H9 (cell line): Measurements from ENCODE around the gene LAMA5. TPM values are rescaled to one million over a fixed set of nuclear protein-coding genes. Genes with fewer than 3 reads are reported as not detected.

Experiments
- DNase-seq: peaks from one replicate; pipeline ENCODE4 v3.0.0-alpha.2; 2017
- H2AFZ ChIP-seq: one replicate; pipeline ENCODE4 v1.6.1; 2013; ENCODE audit warnings: mild to moderate bottlenecking, low read length, control low read depth, moderate library complexity
- H2AK5ac ChIP-seq: 2 replicates; pipeline ENCODE4 v1.6.1; 2013; ENCODE audit warnings: low read length, control low read depth, mixed read lengths; ENCODE audit not compliant: insufficient read length
- H2BK120ac ChIP-seq: one replicate; pipeline ENCODE4 v1.6.1; 2013; ENCODE audit warnings: low read depth, mild to moderate bottlenecking, low read length, control low read depth, inconsistent platforms; ENCODE audit not compliant: poor library complexity, severe bottlenecking
- H2BK12ac ChIP-seq: 2 replicates; pipeline ENCODE4 v1.6.1; 2013; ENCODE audit warnings: low read length, control low read depth, mixed read lengths, low read depth; ENCODE audit not compliant: insufficient read length
- H2BK15ac ChIP-seq: 2 replicates; pipeline ENCODE4 v1.6.1; 2013; ENCODE audit warnings: low read depth, low read length, control low read depth
- H2BK20ac ChIP-seq: one replicate; pipeline ENCODE4 v1.6.1; 2013; ENCODE audit warnings: low read depth, mild to moderate bottlenecking, low read length, control low read depth, inconsistent platforms; ENCODE audit not compliant: poor library complexity, severe bottlenecking
- H2BK5ac ChIP-seq: 2 replicates; pipeline ENCODE4 v1.6.1; 2013; ENCODE audit warnings: low read length, control low read depth, mixed read lengths; ENCODE audit not compliant: insufficient read length
- H3K14ac ChIP-seq: 2 replicates; pipeline ENCODE4 v1.6.1; 2013; ENCODE audit warnings: low read length, control low read depth; ENCODE audit not compliant: insufficient read depth
- H3K18ac ChIP-seq: 2 replicates; pipeline ENCODE4 v1.6.1; 2013; ENCODE audit warnings: low read depth, mild to moderate bottlenecking, mixed read lengths, low read length, control low read depth; ENCODE audit not compliant: insufficient read length
- H3K23ac ChIP-seq: 2 replicates; pipeline ENCODE4 v1.6.1; 2013; ENCODE audit warnings: low read length, control low read depth, mixed read lengths, low read depth; ENCODE audit not compliant: insufficient read length
- H3K23me2 ChIP-seq: 2 replicates; pipeline ENCODE4 v1.6.1; 2013; ENCODE audit warnings: low read depth, mild to moderate bottlenecking, mixed read lengths, low read length, control low read depth; ENCODE audit not compliant: insufficient read length, poor library complexity, severe bottlenecking
- H3K27ac ChIP-seq: 2 replicates; pipeline ENCODE4 v1.5.1; 2013; ENCODE audit warnings: low read length, control low read depth, mixed read lengths, low read depth; ENCODE audit not compliant: insufficient read length
- H3K27me3 ChIP-seq: 2 replicates; pipeline ENCODE4 v1.6.1; 2013; ENCODE audit warnings: low read length, control low read depth, inconsistent platforms; ENCODE audit not compliant: insufficient read depth
- H3K4ac ChIP-seq: 2 replicates; pipeline ENCODE4 v1.6.1; 2013; ENCODE audit warnings: low read depth, mild to moderate bottlenecking, control low read depth, inconsistent platforms, low read length, moderate library complexity
- H3K4me1 ChIP-seq: 2 replicates; pipeline ENCODE4 v1.6.1; 2013; ENCODE audit warnings: low read length, control low read depth, inconsistent platforms; ENCODE audit not compliant: insufficient read depth
- H3K4me2 ChIP-seq: 2 replicates; pipeline ENCODE4 v1.6.1; 2013; ENCODE audit warnings: low read length, control low read depth, mixed read lengths; ENCODE audit not compliant: insufficient read length, insufficient read depth
- H3K56ac ChIP-seq: 2 replicates; pipeline ENCODE4 v1.6.1; 2013; ENCODE audit warnings: low read depth, mild to moderate bottlenecking, mixed read lengths, low read length, control low read depth; ENCODE audit not compliant: insufficient read length
- H3K79me1 ChIP-seq: 2 replicates; pipeline ENCODE4 v1.6.1; 2013; ENCODE audit warnings: low read depth, mild to moderate bottlenecking, moderate library complexity, low read length, control low read depth, inconsistent platforms; ENCODE audit not compliant: insufficient read depth, poor library complexity, severe bottlenecking
- H3K79me2 ChIP-seq: 2 replicates; pipeline ENCODE4 v1.6.1; 2013; ENCODE audit warnings: low read length, control low read depth, inconsistent platforms; ENCODE audit not compliant: insufficient read depth
- H3K9ac ChIP-seq: 2 replicates; pipeline ENCODE4 v1.6.1; 2013; ENCODE audit warnings: low read length, control low read depth, mixed read lengths; ENCODE audit not compliant: insufficient read length; ENCODE audit errors: extremely low read depth
- H3K9me3 ChIP-seq: one replicate; pipeline ENCODE4 v1.6.1; 2013; ENCODE audit warnings: low read depth, low read length, inconsistent platforms; ENCODE audit not compliant: control insufficient read depth
- H3T11ph ChIP-seq: one replicate; pipeline ENCODE4 v1.6.1; 2013; ENCODE audit warnings: mild to moderate bottlenecking, low read length, control low read depth, inconsistent platforms
- H4K20me1 ChIP-seq: one replicate; pipeline ENCODE4 v1.6.1; 2013; ENCODE audit not compliant: control insufficient read depth, insufficient read length, insufficient read depth
- H4K5ac ChIP-seq: 2 replicates; pipeline ENCODE4 v1.6.1; 2013; ENCODE audit warnings: low read depth, mild to moderate bottlenecking, mixed read lengths, low read length, control low read depth; ENCODE audit not compliant: insufficient read length
- H4K8ac ChIP-seq: replicated peaks from 2 replicates; pipeline ENCODE4 v1.6.1; 2013; ENCODE audit warnings: low read length, control low read depth, mixed read lengths, low read depth; ENCODE audit not compliant: insufficient read length
- H4K91ac ChIP-seq: 2 replicates; pipeline ENCODE4 v1.6.1; 2013; ENCODE audit warnings: low read depth, mild to moderate bottlenecking, moderate library complexity, mixed read lengths, low read length, control low read depth; ENCODE audit not compliant: insufficient read length
- H3K27ac Mint-ChIP-seq, 3 experiments: 2 replicates in 2 of 3; 3 replicates in 1 of 3; pipeline ENCODE4 v1.8.0; 2020 to 2021; ENCODE audit warnings: mixed read lengths in 3 of 3, mild to moderate bottlenecking in 1 of 3, moderate library complexity in 1 of 3
- H3K27me3 Mint-ChIP-seq: 2 replicates; pipeline ENCODE4 v1.8.0; 2021; ENCODE audit warnings: low read depth, mild to moderate bottlenecking, moderate library complexity, mixed read lengths
- H3K36me3 Mint-ChIP-seq, 3 experiments: 2 replicates in 2 of 3; 3 replicates in 1 of 3; pipeline ENCODE4 v1.8.0; 2020 to 2021; ENCODE audit warnings: low read depth in 3 of 3, mixed read lengths in 3 of 3; ENCODE audit not compliant: insufficient read depth in 1 of 3
- H3K4me1 Mint-ChIP-seq, 2 experiments: 2 replicates each; pipeline ENCODE4 v1.8.0; 2020; ENCODE audit warnings: mixed read lengths in 2 of 2
- H3K4me3 Mint-ChIP-seq, 2 experiments: 2 replicates in 1 of 2; 3 replicates in 1 of 2; pipeline ENCODE4 v1.8.0; 2020 to 2021; ENCODE audit warnings: mild to moderate bottlenecking in 2 of 2, mixed read lengths in 2 of 2, moderate library complexity in 1 of 2
- H3K9me3 Mint-ChIP-seq, 2 experiments: 2 replicates in 1 of 2; 3 replicates in 1 of 2; pipeline ENCODE4 v1.8.0; 2020; ENCODE audit warnings: mild to moderate bottlenecking in 2 of 2, mixed read lengths in 2 of 2, moderate library complexity in 1 of 2
- CTCF ChIP-seq: fragments of 200-600 bp; sonication (generic); conservative IDR thresholded peaks from 3 replicates; pipeline ENCODE4 v1.8.0; 2021; ENCODE audit warnings: antibody characterized with exemption, mild to moderate bottlenecking
- WGBS: extraction: QIAGEN DNeasy Blood & Tissue Kit; methylation state at CpG from one replicate; pipeline ENCODE4 v1.1.7; 2013; ENCODE audit warnings: missing lambda C conversion rate, low lambda C conversion rate, mixed read lengths; ENCODE audit not compliant: insufficient read length; ENCODE audit errors: extremely low coverage; 5-methylcytosine and 5-hydroxymethylcytosine counted together
- total RNA-seq: library from RNA; stranded (reverse); gene quantifications from 2 replicates; pipeline ENCODE4 v1.2.1, GENCODE V29; 2021

The LAMA5 gene
- total RNA-seq, 1 experiment from 2014 or later, result 200 TPM

- Histone ChIP-seq H3K27me3 (no peaks in the 10 kb centered on the region), H3K27ac (no peak overlapping the region), H2BK120ac (no peak overlapping the region), H3K4me2 (no peak overlapping the region), H4K5ac (no peak overlapping the region), H3T11ph (no peak overlapping the region), H3K14ac (no peak overlapping the region), H3K23me2 (peaks cover 2% of the 10 kb centered on the region), H3K4me1 (no peaks in the 10 kb centered on the region), H3K79me2 (no peaks in the 10 kb centered on the region), H2AFZ (no peak overlapping the region), H3K9ac (no peak overlapping the region), H2BK20ac (no peak overlapping the region), H2BK15ac (no peak overlapping the region), H3K18ac (no peak overlapping the region), H3K9me3 (no peaks in the 10 kb centered on the region), H3K79me1 (no peaks in the 10 kb centered on the region), H2BK12ac (no peak overlapping the region), H3K23ac (no peak overlapping the region), H4K91ac (no peak overlapping the region), H2AK5ac (no peak overlapping the region), H4K8ac (no peak overlapping the region), H3K56ac (no peak overlapping the region), H4K20me1 (peaks cover 3% of the 10 kb centered on the region), H2BK5ac (no peak overlapping the region), H3K4ac (no peak overlapping the region)
- DNase-seq, result no peak
- Mint-ChIP-seq H3K36me3 (peaks cover 0 to 11% (median 6%) of the 10 kb centered on the region in 3 experiments; a peak in 6 of 7 replicates), H3K4me3 (no peak overlapping the region), H3K27ac (no peak overlapping the region; a peak in 1 of 7 replicates), H3K9me3 (peaks cover 3 to 6% of the 10 kb centered on the region in 2 experiments; a peak in 3 of 5 replicates), H3K4me1 (peaks cover 9 to 18% of the 10 kb centered on the region in 2 experiments), H3K27me3 (no peaks in the 10 kb centered on the region)
- no CpG with 5 or more reads among the region's 23 CpGs for WGBS
- no peak for TF ChIP-seq CTCF
Observed at GRCh38 chr20:62402456-62403150, 35.5 kb upstream of the LAMA5 start.
